ENCODE measurements around the gene EFHD1.

- no peak for TF ChIP-seq CTCF (IDR thresholded peaks at IDR 0.05)
- no peak for TF ChIP-seq POLR2A (IDR thresholded peaks at IDR 0.05; ENCODE audit: low read depth)
Observed at GRCh38 chr2:232611061-232611460, 22.3 kb upstream of the EFHD1 start.

Data from esophagus muscularis mucosa (tissue), 3 donors.